GM04504 (cell line): ENCODE results near the gene CEND1.
A peak's percentile ranks its signal among the peaks of the same experiment; 100 is the strongest.

ENCODE experiments used
- DNase-seq: peaks from one replicate; pipeline ENCODE4 v3.0.0-alpha.2; 2012; ENCODE audit warnings: low read depth

The CEND1 gene

DNA sequence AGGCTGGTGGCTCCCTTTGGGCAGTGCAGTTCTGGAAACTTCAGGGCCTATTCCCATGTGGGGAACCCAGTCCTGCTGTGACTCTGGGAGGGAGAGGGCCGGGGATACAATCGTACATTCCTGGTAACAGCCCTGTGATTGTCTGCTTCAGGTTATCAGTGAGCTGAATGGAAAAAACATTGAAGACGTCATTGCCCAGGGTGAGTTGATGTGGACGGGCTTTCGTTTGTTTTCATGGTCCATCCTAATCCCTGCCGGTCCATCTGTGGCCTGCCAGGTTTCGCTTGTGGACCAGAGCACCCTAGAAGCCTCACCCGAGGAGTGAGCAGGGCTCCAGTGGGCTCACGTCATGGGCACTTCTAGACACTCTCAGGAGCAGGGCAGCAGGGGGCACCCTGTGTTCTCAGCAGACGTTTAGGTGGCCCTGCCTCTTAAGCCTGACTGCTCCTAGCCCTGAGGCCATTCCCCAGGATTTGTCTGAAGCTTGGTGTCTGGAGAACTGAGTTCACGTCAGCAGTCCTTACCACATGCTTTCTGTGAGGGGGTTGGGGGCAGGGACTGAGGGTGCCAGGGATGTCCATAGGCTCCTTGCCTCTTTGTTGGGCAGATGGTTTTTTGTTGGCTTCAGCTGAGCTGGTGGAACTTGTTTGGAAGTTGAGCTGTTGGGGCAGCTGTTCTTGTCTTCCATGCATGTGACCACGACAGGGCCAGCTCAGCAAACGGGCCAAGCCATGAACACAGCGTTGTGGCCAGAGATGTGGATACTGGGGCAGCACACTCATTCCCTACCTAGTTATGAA is 21.8 kb upstream of the CEND1 start:
- no peak for DNase-seq

GRCh38 chr11:810040-810567 is 20.2 kb upstream of the CEND1 start:
- DNase-seq: no peak

- DNase-seq: peak; percentile 94
Observed at GRCh38 chr11:809287-810039, 19.6 kb upstream of the CEND1 start, which contains the start of gene RPLP2. Gene RPLP2 (plus strand): TSS chr11:809967. CDS start chr11:810235, 268 bp downstream.

- DNase-seq: peak; percentile 65
Observed at GRCh38 chr11:808427-809286, 18.8 kb upstream of the CEND1 start.

GRCh38 chr11:804599-804964 is 14.7 kb upstream of the CEND1 start:
- DNase-seq: no peak

DNA sequence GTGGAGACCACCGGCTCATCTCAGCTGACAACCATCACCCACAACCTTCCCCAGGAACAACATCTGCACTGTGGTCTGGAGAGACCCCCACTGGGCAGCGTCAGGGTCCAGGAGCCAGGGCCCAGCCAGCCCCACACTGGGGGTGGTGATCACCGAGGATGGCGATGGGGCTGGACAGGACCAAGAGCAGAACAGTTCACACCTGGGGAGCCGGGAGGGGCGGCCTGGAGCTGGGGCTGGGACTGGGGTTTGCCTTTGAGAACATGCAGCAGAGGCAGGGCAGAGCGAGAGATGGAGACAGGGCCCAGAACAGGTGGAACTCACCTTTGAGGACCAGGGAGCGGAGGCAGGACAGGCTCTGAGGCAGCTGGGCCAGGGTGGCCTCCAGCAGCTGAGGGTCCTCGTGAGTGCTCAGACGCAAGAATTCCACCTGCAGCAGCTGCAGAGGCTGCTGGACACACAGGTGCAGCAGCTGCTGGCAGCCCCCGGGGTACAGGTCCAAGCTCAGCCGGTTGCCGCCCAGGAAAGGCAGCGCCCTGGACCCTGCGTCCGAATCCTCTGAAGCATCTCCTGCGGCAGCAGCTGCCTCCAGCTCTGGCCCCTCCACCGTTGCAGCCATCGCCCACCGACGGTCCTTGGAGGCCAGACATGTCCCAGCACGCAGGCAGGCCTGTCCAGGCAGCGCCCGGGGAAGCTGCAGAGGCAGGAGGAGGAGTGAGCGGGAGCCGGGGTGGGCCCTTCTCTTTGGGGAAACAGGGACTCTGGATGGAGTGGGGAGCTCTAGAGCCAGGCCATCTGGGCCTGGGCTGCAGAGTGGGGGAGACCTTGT is 14.1 kb upstream of the CEND1 start:
- no peak for DNase-seq

DNA sequence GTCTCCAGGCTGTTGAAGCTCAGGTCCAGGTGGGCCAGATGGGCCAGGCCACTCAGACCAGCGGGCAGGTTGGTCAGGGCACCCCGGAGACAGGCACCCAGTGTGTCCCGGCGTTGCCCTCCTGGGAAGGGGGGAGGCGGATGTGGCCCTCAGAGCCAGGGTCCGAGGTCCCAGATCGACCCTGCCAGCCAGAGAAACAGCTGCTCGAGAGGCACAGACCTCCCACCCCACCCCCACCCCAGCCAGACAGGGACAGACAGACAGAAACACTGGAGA is 13.5 kb upstream of the CEND1 start:
- no peak for DNase-seq

- DNase-seq: no peak
Observed at GRCh38 chr11:802693-803466, 13.0 kb upstream of the CEND1 start.

- no peak for DNase-seq
Observed at GRCh38 chr11:802018-802617, 12.2 kb upstream of the CEND1 start.

DNA sequence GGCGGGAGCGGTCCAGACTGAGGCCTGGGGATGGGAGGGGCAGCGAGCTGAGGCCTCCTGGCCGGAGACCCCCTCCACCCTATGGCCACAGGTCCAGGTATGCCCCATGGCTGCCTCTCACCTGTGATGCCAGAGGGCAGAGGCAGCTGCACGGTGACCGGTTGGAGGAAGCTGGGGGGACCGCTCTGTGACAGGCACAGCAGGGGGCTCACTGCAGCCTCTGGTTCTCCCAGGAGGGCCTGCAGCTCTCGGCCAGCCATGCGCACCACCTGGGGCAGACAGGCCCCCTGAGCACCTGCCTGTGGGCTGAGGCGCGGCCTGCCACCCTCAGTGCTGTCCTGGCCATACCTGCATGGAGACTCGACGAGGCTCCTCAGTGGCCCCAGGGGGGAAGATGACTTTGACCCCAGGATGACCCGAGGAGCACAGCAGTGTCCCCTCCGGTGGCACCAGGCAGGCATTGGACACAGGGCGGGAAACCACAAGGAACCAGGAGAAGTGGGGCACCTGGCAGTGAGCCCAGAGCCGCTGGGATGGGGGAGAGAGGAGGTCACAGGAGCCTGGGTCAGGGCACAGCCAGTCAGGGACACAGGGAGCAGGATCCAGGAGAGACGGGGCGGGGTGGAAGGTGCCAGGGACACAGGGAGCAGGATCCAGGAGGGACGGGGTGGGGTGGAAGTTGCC is 11.3 kb upstream of the CEND1 start:
- no peak for DNase-seq

- DNase-seq: no peak
Observed at GRCh38 chr11:800473-800872, 10.6 kb upstream of the CEND1 start.

DNA sequence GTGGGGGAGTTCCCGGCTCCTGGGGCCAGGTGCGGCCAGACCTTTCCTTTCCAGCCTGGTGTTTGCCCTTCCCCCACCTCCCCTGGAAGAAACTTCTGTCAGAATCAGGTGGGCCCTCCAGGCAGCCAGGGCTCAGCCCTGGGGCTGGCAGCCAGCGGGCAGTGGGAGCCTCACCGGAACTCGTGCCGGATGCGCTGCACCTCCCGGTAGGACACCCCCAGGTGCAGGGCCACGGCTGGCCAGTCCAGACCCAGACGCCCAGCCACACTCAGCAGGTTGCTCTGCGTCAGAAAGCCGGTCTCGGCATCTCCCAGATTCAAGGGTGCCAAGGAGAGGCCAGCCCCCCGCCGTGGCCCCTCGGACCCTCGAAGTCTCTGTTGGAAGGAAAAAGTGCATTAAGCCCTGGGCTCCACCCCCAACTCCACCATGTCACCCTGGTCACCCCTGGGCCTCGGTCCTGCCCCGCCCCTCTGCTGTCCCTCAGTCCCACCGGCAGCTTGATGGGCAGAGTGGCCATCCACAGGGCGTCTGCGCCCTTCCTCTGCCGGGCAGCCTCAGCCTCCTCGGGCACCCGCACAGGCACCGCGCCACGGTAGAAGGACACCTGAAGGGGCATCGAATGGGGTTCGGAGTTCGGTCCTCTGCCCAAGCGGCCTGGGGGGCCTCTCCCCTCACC is 9.9 kb upstream of the CEND1 start:
- DNase-seq: no peak

DNA sequence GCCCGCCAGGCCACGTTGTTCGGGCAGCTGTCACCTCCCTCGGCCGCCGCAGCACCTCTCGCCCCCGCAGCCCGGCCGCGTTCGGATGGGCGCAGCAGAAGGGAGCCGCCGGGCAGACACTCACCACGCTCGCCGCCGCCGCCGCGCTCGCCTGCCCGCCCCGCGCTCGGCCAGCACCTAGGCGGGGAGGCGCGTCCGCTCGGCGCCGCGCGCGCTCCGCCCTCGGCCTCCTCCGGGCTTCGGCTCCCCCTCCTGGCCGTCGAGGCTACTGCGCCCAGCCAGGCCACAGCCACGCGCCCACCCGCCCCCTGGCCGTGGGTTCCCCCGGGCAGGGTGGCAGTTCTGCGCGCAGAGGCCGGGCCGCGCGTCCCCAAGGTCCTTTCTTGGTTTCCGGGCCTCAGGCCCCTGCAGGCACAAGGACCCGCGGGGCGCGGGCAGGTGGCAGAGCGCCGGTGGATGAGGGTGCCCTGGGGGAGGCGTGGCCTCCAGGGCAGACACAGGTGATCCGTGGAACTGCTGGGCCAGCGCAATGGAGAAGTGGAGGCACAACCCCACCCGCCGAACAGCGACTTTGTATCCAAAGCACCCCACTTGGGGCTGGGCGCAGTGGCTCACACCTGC is 8.3 kb upstream of the CEND1 start, which contains the start of gene SLC25A22:
Gene SLC25A22, minus strand, starts transcription at position 189 of the 621 bp plus-strand sequence. CDS start 3,275 bp downstream, outside the sequence.
- DNase-seq: peak; percentile 50

- DNase-seq: peak; percentile 65
Observed at GRCh38 chr11:797296-798092, 7.6 kb upstream of the CEND1 start.

DNA sequence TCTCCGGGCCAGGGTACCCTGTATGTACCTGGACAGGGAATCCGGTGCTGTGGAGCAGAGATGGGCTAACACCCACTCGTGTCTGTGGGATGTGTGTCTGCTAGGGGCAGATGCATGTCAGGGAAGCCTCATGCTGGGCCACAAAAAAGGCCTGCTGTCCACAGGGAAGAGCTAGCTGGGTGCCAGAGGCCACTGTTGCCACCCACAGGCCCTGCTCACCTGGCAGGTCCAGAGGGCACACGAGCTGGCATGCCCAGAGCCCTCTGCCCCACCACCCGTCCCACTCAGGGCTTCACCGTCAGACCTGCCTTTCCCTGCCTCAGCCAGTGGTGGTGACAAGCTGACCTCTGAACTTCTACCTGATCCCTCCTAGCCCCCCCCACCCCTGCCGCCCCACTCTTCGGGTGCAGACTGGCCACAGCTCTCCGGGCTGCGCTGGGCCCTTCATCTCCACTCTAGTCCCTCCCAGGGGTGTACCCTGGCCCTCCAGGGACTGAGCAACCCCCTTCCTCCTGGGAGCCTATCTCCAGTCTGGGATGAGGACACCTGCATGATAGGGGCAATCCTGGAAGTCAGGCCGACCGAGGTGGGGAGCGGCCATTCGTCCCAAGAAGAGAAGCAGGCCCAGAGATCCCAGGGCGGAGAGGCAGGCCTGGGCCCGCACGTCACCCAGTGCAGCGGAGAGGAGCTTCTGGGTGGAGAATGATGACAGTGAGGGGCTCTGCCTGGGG is 6.8 kb upstream of the CEND1 start:
- DNase-seq: no peak

GRCh38 chr11:795634-796564 is 6.0 kb upstream of the CEND1 start:
- DNase-seq: peak; percentile 81
